NCI-H187 (cell line): ENCODE measurements around the gene CSH2.

Experiments used
- DNase-seq, 2 experiments: peaks; one replicate each; lab custom pipeline; 2025; lab: John Stamatoyannopoulos, UW

The CSH2 gene

GRCh38 chr17:63834431-63835166 is 38.9 kb downstream of the CSH2 start:
- DNase-seq = no peak

- no peak for DNase-seq
These were observed 39.6 kb downstream of the CSH2 start for GRCh38 chr17:63833741-63834373.

GRCh38 chr17:63833026-63833740 is 40.3 kb downstream of the CSH2 start:
- no peak for DNase-seq

GRCh38 chr17:63832455-63832854 is 41.0 kb downstream of the CSH2 start:
- DNase-seq = no peak

GRCh38 chr17:63832014-63832413 is 41.5 kb downstream of the CSH2 start:
- DNase-seq = no peak

GRCh38 chr17:63831505-63831904 is 42.0 kb downstream of the CSH2 start:
- DNase-seq = no peak

- no peak for DNase-seq
These were observed 42.5 kb downstream of the CSH2 start for GRCh38 chr17:63830904-63831491.

- no peak for DNase-seq
These were observed 43.2 kb downstream of the CSH2 start for GRCh38 chr17:63830278-63830677.

GRCh38 chr17:63828936-63829335 is 44.5 kb downstream of the CSH2 start:
- no peak for DNase-seq

- DNase-seq = no peak
These were observed 45.7 kb downstream of the CSH2 start for GRCh38 chr17:63827801-63828221.

GRCh38 chr17:63827002-63827800 is 46.3 kb downstream of the CSH2 start, which contains the start of the genes FTSJ3 and PSMC5:
Gene FTSJ3, minus strand, starts transcription at chr17:63827663. Its CDS starts 761 bp downstream, at chr17:63826902.
Gene PSMC5, plus strand, starts transcription at chr17:63827431. Its CDS starts 60 bp downstream, at chr17:63827491.
- DNase-seq = peak; percentile 93

- no peak for DNase-seq
These were observed 46.9 kb downstream of the CSH2 start for GRCh38 chr17:63826468-63827001.

- no peak for DNase-seq
These were observed 49.1 kb downstream of the CSH2 start for GRCh38 chr17:63824362-63824761.

GRCh38 chr17:63823659-63824331 is 49.7 kb downstream of the CSH2 start:
- no peak for DNase-seq

GRCh38 chr17:63822537-63822936 is 50.9 kb downstream of the CSH2 start:
- no peak for DNase-seq
